Measurements from ENCODE around the gene SLC6A9.

The SLC6A9 gene

GRCh38 chr1:43951021-43951985 is 80.0 kb downstream of the SLC6A9 start:
- H3K18ac ChIP-seq (ENCODE audit: low read depth in 1 of 2, low read length in 2 of 2): no peak overlapping the region
- H3K9me3 ChIP-seq (ENCODE audit: control insufficient read depth, low read length): no peaks in the 10 kb centered on the region
- DNase-seq: no peak
- no peaks in the 10 kb centered on the region for H3K27me3 ChIP-seq (ENCODE audit: control insufficient read depth in 1 of 2, insufficient read depth in 1 of 2, low read length in 2 of 2)
- no peak overlapping the region for H2AK5ac ChIP-seq (ENCODE audit: low read length, severe bottlenecking)
- 97% methylated on average over 4 of the region's 4 CpGs for WGBS
- H2BK5ac ChIP-seq (ENCODE audit: low read depth, low read length, poor library complexity, severe bottlenecking): no peak overlapping the region
- no peak overlapping the region for H2BK15ac ChIP-seq (ENCODE audit: low read depth, poor library complexity, severe bottlenecking)
- no peak overlapping the region for H2AFZ ChIP-seq (ENCODE audit: low read depth, low read length)
- H3K9ac ChIP-seq (ENCODE audit: low read length): no peak overlapping the region
- peak overlapping the region in 1 of 2 experiments; percentile 27 for H3K4me3 ChIP-seq (ENCODE audit: insufficient read depth in 1 of 2, low read depth in 1 of 2, low read length in 2 of 2)
- H2BK120ac ChIP-seq (ENCODE audit: low read depth, low read length): no peak overlapping the region
- H3K4me1 ChIP-seq (ENCODE audit: control insufficient read depth, insufficient read depth, low read depth, low read length): peaks cover 26% of the 10 kb centered on the region
- H3K23ac ChIP-seq (ENCODE audit: low read length in 2 of 2): no peak overlapping the region
- no peak overlapping the region for H3K27ac ChIP-seq (ENCODE audit: low read length, poor library complexity, severe bottlenecking)
- no peak overlapping the region for H3K4ac ChIP-seq (ENCODE audit: low read depth in 1 of 2, low read length in 2 of 2)
- no peak overlapping the region for H3K14ac ChIP-seq (ENCODE audit: low read length in 2 of 2)
- H4K8ac ChIP-seq (ENCODE audit: low read length): no peak overlapping the region
- H3K79me1 ChIP-seq (replicated peaks; ENCODE audit: low read length, poor library complexity, severe bottlenecking): peaks cover 46% of the 10 kb centered on the region
- H3K36me3 ChIP-seq (ENCODE audit: control insufficient read depth in 1 of 2, insufficient read depth in 2 of 2, low read depth in 1 of 2, low read length in 2 of 2): peaks cover 16 to 25% of the 10 kb centered on the region in 2 experiments
- H2BK12ac ChIP-seq (ENCODE audit: low read length in 2 of 2): no peak overlapping the region
- no peak overlapping the region for H3K4me2 ChIP-seq (ENCODE audit: low read length, poor library complexity, severe bottlenecking)
- H4K91ac ChIP-seq (ENCODE audit: low read length): no peak overlapping the region

GRCh38 chr1:43949678-43950077 is 81.6 kb downstream of the SLC6A9 start:
- Histone ChIP-seq H3K4ac (ENCODE audit: low read depth in 1 of 2, low read length in 2 of 2) (no peak overlapping the region), H3K18ac (ENCODE audit: low read depth in 1 of 2, low read length in 2 of 2) (no peak overlapping the region), H2BK120ac (ENCODE audit: low read depth, low read length) (no peak overlapping the region), H3K4me3 (ENCODE audit: insufficient read depth in 1 of 2, low read depth in 1 of 2, low read length in 2 of 2) (no peak overlapping the region), H3K9ac (ENCODE audit: low read length) (no peak overlapping the region), H3K79me1 (replicated peaks; ENCODE audit: low read length, poor library complexity, severe bottlenecking) (peaks cover 43% of the 10 kb centered on the region), H3K27ac (ENCODE audit: low read length, poor library complexity, severe bottlenecking) (no peak overlapping the region), H4K8ac (ENCODE audit: low read length) (no peak overlapping the region), H2AK5ac (ENCODE audit: low read length, severe bottlenecking) (no peak overlapping the region), H2BK12ac (ENCODE audit: low read length in 2 of 2) (no peak overlapping the region), H2AFZ (ENCODE audit: low read depth, low read length) (no peak overlapping the region), H3K27me3 (ENCODE audit: control insufficient read depth in 1 of 2, insufficient read depth in 1 of 2, low read length in 2 of 2) (no peaks in the 10 kb centered on the region), H4K91ac (ENCODE audit: low read length) (no peak overlapping the region), H2BK15ac (ENCODE audit: low read depth, poor library complexity, severe bottlenecking) (no peak overlapping the region), H3K4me2 (ENCODE audit: low read length, poor library complexity, severe bottlenecking) (no peak overlapping the region), H3K14ac (ENCODE audit: low read length in 2 of 2) (no peak overlapping the region), H3K4me1 (ENCODE audit: control insufficient read depth, insufficient read depth, low read depth, low read length) (peaks cover 32% of the 10 kb centered on the region), H3K36me3 (ENCODE audit: control insufficient read depth in 1 of 2, insufficient read depth in 2 of 2, low read depth in 1 of 2, low read length in 2 of 2) (peaks cover 14 to 22% of the 10 kb centered on the region in 2 experiments), H3K23ac (ENCODE audit: low read length in 2 of 2) (no peak overlapping the region), H2BK5ac (ENCODE audit: low read depth, low read length, poor library complexity, severe bottlenecking) (no peak overlapping the region), H3K9me3 (ENCODE audit: control insufficient read depth, low read length) (no peaks in the 10 kb centered on the region)
- 86% methylated on average over 13 of the region's 13 CpGs for WGBS
- no peak for DNase-seq

- Histone ChIP-seq H4K8ac (ENCODE audit: low read length) (no peak overlapping the region), H3K4me3 (ENCODE audit: insufficient read depth in 1 of 2, low read depth in 1 of 2, low read length in 2 of 2) (peak overlapping the region in 1 of 2 experiments; percentile 99), H3K4me2 (ENCODE audit: low read length, poor library complexity, severe bottlenecking) (peak overlapping the region; percentile 85), H2BK15ac (ENCODE audit: low read depth, poor library complexity, severe bottlenecking) (no peak overlapping the region), H2AK5ac (ENCODE audit: low read length, severe bottlenecking) (no peak overlapping the region), H2BK5ac (ENCODE audit: low read depth, low read length, poor library complexity, severe bottlenecking) (no peak overlapping the region), H4K91ac (ENCODE audit: low read length) (no peak overlapping the region), H3K9me3 (ENCODE audit: control insufficient read depth, low read length) (no peaks in the 10 kb centered on the region), H3K79me1 (replicated peaks; ENCODE audit: low read length, poor library complexity, severe bottlenecking) (peaks cover 30% of the 10 kb centered on the region), H3K4me1 (ENCODE audit: control insufficient read depth, insufficient read depth, low read depth, low read length) (peaks cover 30% of the 10 kb centered on the region), H2BK120ac (ENCODE audit: low read depth, low read length) (no peak overlapping the region), H3K14ac (ENCODE audit: low read length in 2 of 2) (no peak overlapping the region), H3K36me3 (ENCODE audit: control insufficient read depth in 1 of 2, insufficient read depth in 2 of 2, low read depth in 1 of 2, low read length in 2 of 2) (peaks cover 9 to 18% of the 10 kb centered on the region in 2 experiments), H2BK12ac (ENCODE audit: low read length in 2 of 2) (no peak overlapping the region), H3K9ac (ENCODE audit: low read length) (peak overlapping the region; percentile 100), H3K4ac (ENCODE audit: low read depth in 1 of 2, low read length in 2 of 2) (no peak overlapping the region), H3K23ac (ENCODE audit: low read length in 2 of 2) (peak overlapping the region in 1 of 2 experiments; percentile 14), H2AFZ (ENCODE audit: low read depth, low read length) (no peak overlapping the region), H3K18ac (ENCODE audit: low read depth in 1 of 2, low read length in 2 of 2) (no peak overlapping the region), H3K27ac (ENCODE audit: low read length, poor library complexity, severe bottlenecking) (no peak overlapping the region), H3K27me3 (ENCODE audit: control insufficient read depth in 1 of 2, insufficient read depth in 1 of 2, low read length in 2 of 2) (no peaks in the 10 kb centered on the region)
- no peak for DNase-seq
- 73% methylated on average over 2 of the region's 3 CpGs for WGBS
Observed at GRCh38 chr1:43947874-43948437, 83.3 kb downstream of the SLC6A9 start.

All from mesenchymal stem cell (in vitro differentiated cells and primary cell).